ENCODE data around the gene TTC23.
"Not testable (repeated sequence)": the region's sequence is repeated elsewhere in the genome, so short reads cannot be mapped to it uniquely, and the experiment has no call there.

Gene TTC23

GRCh38 chr15:99247062-99247461, 2.3 kb downstream of the TTC23 start:
- no peaks in the 10 kb centered on the region for H3K4me1 ChIP-seq (ENCODE audit: control insufficient read depth, insufficient read depth, low read length)

GRCh38 chr15:99244306-99244705, 5.1 kb downstream of the TTC23 start:
- H3K4me3 ChIP-seq (ENCODE audit: low read depth, low read length) = no peak overlapping the region
- H3K4me1 ChIP-seq (ENCODE audit: control insufficient read depth, insufficient read depth, low read length) = no peaks in the 10 kb centered on the region
- H3K36me3 ChIP-seq (ENCODE audit: control insufficient read depth, insufficient read depth, low read length) = no peaks in the 10 kb centered on the region
- no peak overlapping the region for H3K9ac ChIP-seq (ENCODE audit: low read depth, low read length)
- no peaks in the 10 kb centered on the region for H3K9me3 ChIP-seq (ENCODE audit: control insufficient read depth, insufficient read depth, low read length)
- no peaks in the 10 kb centered on the region for H3K27me3 ChIP-seq (ENCODE audit: control insufficient read depth, insufficient read depth, low read length)

More at GRCh38 chr15:99247062-99247461, 2.3 kb downstream of the TTC23 start:
- peaks cover 1% of the 10 kb centered on the region for H3K27me3 ChIP-seq (ENCODE audit: control insufficient read depth, insufficient read depth, low read length)
- H3K9ac ChIP-seq (ENCODE audit: low read depth, low read length) = no peak overlapping the region
- no peaks in the 10 kb centered on the region for H3K9me3 ChIP-seq (ENCODE audit: control insufficient read depth, insufficient read depth, low read length)
- H3K4me3 ChIP-seq (ENCODE audit: low read depth, low read length) = no peak overlapping the region
- no peaks in the 10 kb centered on the region for H3K36me3 ChIP-seq (ENCODE audit: control insufficient read depth, insufficient read depth, low read length)

GRCh38 chr15:99241752-99242151, 7.6 kb downstream of the TTC23 start:
- no peaks in the 10 kb centered on the region for H3K4me1 ChIP-seq (ENCODE audit: control insufficient read depth, insufficient read depth, low read length)
- H3K9ac ChIP-seq (ENCODE audit: low read depth, low read length) = no peak overlapping the region
- no peaks in the 10 kb centered on the region for H3K36me3 ChIP-seq (ENCODE audit: control insufficient read depth, insufficient read depth, low read length)
- no peak overlapping the region for H3K4me3 ChIP-seq (ENCODE audit: low read depth, low read length)
- H3K9me3 ChIP-seq (ENCODE audit: control insufficient read depth, insufficient read depth, low read length) = no peaks in the 10 kb centered on the region
- no peaks in the 10 kb centered on the region for H3K27me3 ChIP-seq (ENCODE audit: control insufficient read depth, insufficient read depth, low read length)

- H3K9ac ChIP-seq (ENCODE audit: low read depth, low read length) = no peak overlapping the region
Observed at GRCh38 chr15:99239545-99240198, 9.7 kb downstream of the TTC23 start.

GRCh38 chr15:99238849-99239248, 10.5 kb downstream of the TTC23 start:
- Histone ChIP-seq H3K4me3 (ENCODE audit: low read depth, low read length) (no peak overlapping the region), H3K36me3 (ENCODE audit: control insufficient read depth, insufficient read depth, low read length) (no peaks in the 10 kb centered on the region), H3K9ac (ENCODE audit: low read depth, low read length) (no peak overlapping the region), H3K4me1 (ENCODE audit: control insufficient read depth, insufficient read depth, low read length) (no peaks in the 10 kb centered on the region), H3K9me3 (ENCODE audit: control insufficient read depth, insufficient read depth, low read length) (no peaks in the 10 kb centered on the region), H3K27me3 (ENCODE audit: control insufficient read depth, insufficient read depth, low read length) (no peaks in the 10 kb centered on the region)

More at GRCh38 chr15:99239545-99240198, 9.7 kb downstream of the TTC23 start:
- H3K4me1 ChIP-seq (ENCODE audit: control insufficient read depth, insufficient read depth, low read length) = no peaks in the 10 kb centered on the region
- H3K4me3 ChIP-seq (ENCODE audit: low read depth, low read length) = no peak overlapping the region
- H3K9me3 ChIP-seq (ENCODE audit: control insufficient read depth, insufficient read depth, low read length) = no peaks in the 10 kb centered on the region
- no peaks in the 10 kb centered on the region for H3K27me3 ChIP-seq (ENCODE audit: control insufficient read depth, insufficient read depth, low read length)
- no peaks in the 10 kb centered on the region for H3K36me3 ChIP-seq (ENCODE audit: control insufficient read depth, insufficient read depth, low read length)

- not testable (repeated sequence) for H3K4me1 ChIP-seq (ENCODE audit: control insufficient read depth, insufficient read depth, low read length); H3K9ac ChIP-seq (ENCODE audit: low read depth, low read length); H3K9me3 ChIP-seq (ENCODE audit: control insufficient read depth, insufficient read depth, low read length); H3K4me3 ChIP-seq (ENCODE audit: low read depth, low read length); H3K27me3 ChIP-seq (ENCODE audit: control insufficient read depth, insufficient read depth, low read length); H3K36me3 ChIP-seq (ENCODE audit: control insufficient read depth, insufficient read depth, low read length)
Observed at GRCh38 chr15:99234160-99234559, 15.2 kb downstream of the TTC23 start.

GRCh38 chr15:99232740-99233139, 16.6 kb downstream of the TTC23 start:
- H3K4me1 ChIP-seq (ENCODE audit: control insufficient read depth, insufficient read depth, low read length) = no peaks in the 10 kb centered on the region
- H3K9ac ChIP-seq (ENCODE audit: low read depth, low read length) = no peak overlapping the region
- H3K9me3 ChIP-seq (ENCODE audit: control insufficient read depth, insufficient read depth, low read length) = no peaks in the 10 kb centered on the region

GRCh38 chr15:99230867-99231266, 18.5 kb downstream of the TTC23 start:
- H3K36me3 ChIP-seq (ENCODE audit: control insufficient read depth, insufficient read depth, low read length) = no peaks in the 10 kb centered on the region
- no peaks in the 10 kb centered on the region for H3K27me3 ChIP-seq (ENCODE audit: control insufficient read depth, insufficient read depth, low read length)
- H3K9ac ChIP-seq (ENCODE audit: low read depth, low read length) = no peak overlapping the region
- no peaks in the 10 kb centered on the region for H3K4me1 ChIP-seq (ENCODE audit: control insufficient read depth, insufficient read depth, low read length)
- no peaks in the 10 kb centered on the region for H3K9me3 ChIP-seq (ENCODE audit: control insufficient read depth, insufficient read depth, low read length)
- H3K4me3 ChIP-seq (ENCODE audit: low read depth, low read length) = no peak overlapping the region

More at GRCh38 chr15:99232740-99233139, 16.6 kb downstream of the TTC23 start:
- Histone ChIP-seq H3K4me3 (ENCODE audit: low read depth, low read length) (no peak overlapping the region), H3K27me3 (ENCODE audit: control insufficient read depth, insufficient read depth, low read length) (no peaks in the 10 kb centered on the region), H3K36me3 (ENCODE audit: control insufficient read depth, insufficient read depth, low read length) (no peaks in the 10 kb centered on the region)

- no peak overlapping the region for H3K4me3 ChIP-seq (ENCODE audit: low read depth, low read length)
- H3K4me1 ChIP-seq (ENCODE audit: control insufficient read depth, insufficient read depth, low read length) = no peaks in the 10 kb centered on the region
- H3K27me3 ChIP-seq (ENCODE audit: control insufficient read depth, insufficient read depth, low read length) = no peaks in the 10 kb centered on the region
- no peaks in the 10 kb centered on the region for H3K9me3 ChIP-seq (ENCODE audit: control insufficient read depth, insufficient read depth, low read length)
- H3K36me3 ChIP-seq (ENCODE audit: control insufficient read depth, insufficient read depth, low read length) = no peaks in the 10 kb centered on the region
- no peak overlapping the region for H3K9ac ChIP-seq (ENCODE audit: low read depth, low read length)
Observed at GRCh38 chr15:99228120-99228770, 21.1 kb downstream of the TTC23 start.

- H3K9me3 ChIP-seq (ENCODE audit: control insufficient read depth, insufficient read depth, low read length) = no peaks in the 10 kb centered on the region
- no peak overlapping the region for H3K9ac ChIP-seq (ENCODE audit: low read depth, low read length)
- H3K36me3 ChIP-seq (ENCODE audit: control insufficient read depth, insufficient read depth, low read length) = no peaks in the 10 kb centered on the region
- H3K4me3 ChIP-seq (ENCODE audit: low read depth, low read length) = no peak overlapping the region
- no peaks in the 10 kb centered on the region for H3K4me1 ChIP-seq (ENCODE audit: control insufficient read depth, insufficient read depth, low read length)
- no peaks in the 10 kb centered on the region for H3K27me3 ChIP-seq (ENCODE audit: control insufficient read depth, insufficient read depth, low read length)
Observed at GRCh38 chr15:99226802-99227201, 22.6 kb downstream of the TTC23 start.

- Histone ChIP-seq H3K9me3 (ENCODE audit: control insufficient read depth, insufficient read depth, low read length) (no peaks in the 10 kb centered on the region), H3K4me3 (ENCODE audit: low read depth, low read length) (no peak overlapping the region), H3K9ac (ENCODE audit: low read depth, low read length) (no peak overlapping the region), H3K36me3 (ENCODE audit: control insufficient read depth, insufficient read depth, low read length) (no peaks in the 10 kb centered on the region), H3K27me3 (ENCODE audit: control insufficient read depth, insufficient read depth, low read length) (no peaks in the 10 kb centered on the region), H3K4me1 (ENCODE audit: control insufficient read depth, insufficient read depth, low read length) (no peaks in the 10 kb centered on the region)
Observed at GRCh38 chr15:99224372-99225214, 24.8 kb downstream of the TTC23 start.

Measured in iPS-15b (cell line).